Vagina (tissue), 2 donors: Measurements from ENCODE around the gene ZFAND2A.

Experiments
- POLR2A ChIP-seq, 2 donors: fragments of 450-650 bp; IDR thresholded peaks; one replicate each; pipeline ENCODE4 v1.6.1; 2017; ENCODE audit warnings: antibody characterized with exemption in 2 of 2, mild to moderate bottlenecking in 2 of 2, moderate library complexity in 2 of 2
- POLR2AphosphoS5 ChIP-seq, 2 donors: sonication (generic); formaldehyde crosslinking; IDR thresholded peaks; one replicate each; pipeline ENCODE4 v1.9.0; 2017; ENCODE audit warnings: antibody characterized with exemption in 2 of 2, mild to moderate bottlenecking in 2 of 2, low read depth in 1 of 2; ENCODE audit not compliant: insufficient read depth in 1 of 2
- TF ChIP-seq, protein P1 (sequence below), 3 experiments: fragments of 450-650 bp in 2 of 3; fragments of 200-600 bp in 1 of 3; sonication (generic) in 1 of 3; IDR thresholded peaks; one replicate each; pipeline ENCODE4 v1.5.1; 2017 to 2019; ENCODE audit warnings: antibody characterized with exemption in 3 of 3, mild to moderate bottlenecking in 2 of 3, moderate library complexity in 2 of 3

DNA sequence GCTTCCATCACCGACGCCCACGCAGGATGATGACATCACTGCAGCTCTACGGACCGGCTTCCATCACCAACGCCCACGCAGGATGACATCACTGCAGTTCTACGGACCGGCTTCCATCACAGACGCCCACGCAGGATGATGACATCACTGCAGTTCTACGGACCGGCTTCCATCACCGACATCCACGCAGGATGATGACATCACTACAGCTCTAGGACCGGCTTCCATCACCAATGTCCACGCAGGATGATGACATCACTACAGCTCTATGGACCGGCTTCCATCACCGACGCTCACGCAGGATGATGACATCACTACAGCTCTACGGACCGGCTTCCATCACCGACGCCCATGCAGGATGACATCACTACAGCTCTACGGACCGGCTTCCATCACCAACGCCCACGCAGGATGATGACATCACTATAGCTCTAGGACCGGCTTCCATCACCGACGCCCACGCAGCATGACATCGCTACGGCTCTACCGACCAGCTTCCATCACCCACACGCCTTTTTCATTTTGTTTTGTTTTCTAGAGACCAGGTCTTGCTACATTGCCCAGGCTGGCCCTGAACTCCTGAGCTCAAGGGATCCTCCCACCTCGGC, 42.6 kb downstream of the ZFAND2A start:
- TF ChIP-seq, protein P1, sequence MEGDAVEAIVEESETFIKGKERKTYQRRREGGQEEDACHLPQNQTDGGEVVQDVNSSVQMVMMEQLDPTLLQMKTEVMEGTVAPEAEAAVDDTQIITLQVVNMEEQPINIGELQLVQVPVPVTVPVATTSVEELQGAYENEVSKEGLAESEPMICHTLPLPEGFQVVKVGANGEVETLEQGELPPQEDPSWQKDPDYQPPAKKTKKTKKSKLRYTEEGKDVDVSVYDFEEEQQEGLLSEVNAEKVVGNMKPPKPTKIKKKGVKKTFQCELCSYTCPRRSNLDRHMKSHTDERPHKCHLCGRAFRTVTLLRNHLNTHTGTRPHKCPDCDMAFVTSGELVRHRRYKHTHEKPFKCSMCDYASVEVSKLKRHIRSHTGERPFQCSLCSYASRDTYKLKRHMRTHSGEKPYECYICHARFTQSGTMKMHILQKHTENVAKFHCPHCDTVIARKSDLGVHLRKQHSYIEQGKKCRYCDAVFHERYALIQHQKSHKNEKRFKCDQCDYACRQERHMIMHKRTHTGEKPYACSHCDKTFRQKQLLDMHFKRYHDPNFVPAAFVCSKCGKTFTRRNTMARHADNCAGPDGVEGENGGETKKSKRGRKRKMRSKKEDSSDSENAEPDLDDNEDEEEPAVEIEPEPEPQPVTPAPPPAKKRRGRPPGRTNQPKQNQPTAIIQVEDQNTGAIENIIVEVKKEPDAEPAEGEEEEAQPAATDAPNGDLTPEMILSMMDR (IDR thresholded peaks at IDR 0.05), result no peak
- no peak for TF ChIP-seq POLR2AphosphoS5 (IDR thresholded peaks at IDR 0.05; ENCODE audit: insufficient read depth in 1 of 2, low read depth in 1 of 2)
- no peak for TF ChIP-seq POLR2A (IDR thresholded peaks at IDR 0.05)
